Uterus (tissue), 2 donors: ENCODE results near the gene STX18.

ENCODE experiments used
- POLR2A ChIP-seq, 2 donors: fragments of 450-650 bp; IDR thresholded peaks; one replicate each; pipeline ENCODE4 v1.6.1; 2016; ENCODE audit warnings: antibody characterized with exemption in 2 of 2, mild to moderate bottlenecking in 1 of 2, moderate library complexity in 1 of 2
- TF ChIP-seq, protein P1 (sequence below), 4 experiments: fragments of 200-600 bp in 2 of 4; fragments of 450-650 bp in 2 of 4; sonication (generic) in 2 of 4; IDR thresholded peaks; one replicate each; pipeline ENCODE4 v1.5.1; 2016 to 2019; ENCODE audit warnings: antibody characterized with exemption in 4 of 4, mild to moderate bottlenecking in 2 of 4, moderate library complexity in 1 of 4

DNA sequence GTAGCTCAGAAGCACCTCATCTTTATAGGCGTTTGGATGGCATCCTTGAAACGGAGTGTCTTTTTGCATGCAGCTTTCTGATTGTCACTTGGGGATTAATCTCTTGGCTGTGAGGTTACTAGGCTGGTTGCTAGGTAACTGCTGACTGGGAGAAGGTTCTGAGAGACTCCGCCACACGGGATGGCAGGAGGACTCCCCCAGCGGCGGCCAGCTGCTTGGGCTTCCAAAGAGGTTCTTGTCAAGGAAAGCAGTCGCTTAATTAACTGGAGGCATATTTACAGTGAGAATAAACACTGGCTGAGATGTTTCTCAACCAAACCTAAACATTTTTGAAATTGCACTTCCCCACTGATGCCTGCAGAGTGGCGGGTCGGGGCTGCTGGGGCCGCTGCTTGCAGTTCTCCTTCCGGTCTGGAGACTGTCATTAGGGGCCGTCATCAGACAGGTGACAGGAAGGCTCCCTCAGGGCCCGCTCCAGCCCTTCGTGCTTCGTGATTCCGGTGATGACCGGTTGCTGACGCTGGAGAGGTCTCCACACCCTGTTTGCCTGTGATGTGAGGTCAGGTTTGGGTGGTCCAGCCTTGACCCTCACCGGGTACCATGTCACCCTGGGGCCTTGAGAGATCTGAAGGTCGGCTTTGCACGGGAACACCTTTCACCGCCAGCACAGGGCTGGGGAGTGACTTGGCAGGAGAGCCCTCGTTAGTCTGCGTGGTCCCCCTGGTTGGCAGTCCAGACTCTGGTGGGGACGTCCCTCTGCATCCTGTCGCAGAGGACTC, 145.8 kb downstream of the STX18 start:
- TF ChIP-seq, protein P1, sequence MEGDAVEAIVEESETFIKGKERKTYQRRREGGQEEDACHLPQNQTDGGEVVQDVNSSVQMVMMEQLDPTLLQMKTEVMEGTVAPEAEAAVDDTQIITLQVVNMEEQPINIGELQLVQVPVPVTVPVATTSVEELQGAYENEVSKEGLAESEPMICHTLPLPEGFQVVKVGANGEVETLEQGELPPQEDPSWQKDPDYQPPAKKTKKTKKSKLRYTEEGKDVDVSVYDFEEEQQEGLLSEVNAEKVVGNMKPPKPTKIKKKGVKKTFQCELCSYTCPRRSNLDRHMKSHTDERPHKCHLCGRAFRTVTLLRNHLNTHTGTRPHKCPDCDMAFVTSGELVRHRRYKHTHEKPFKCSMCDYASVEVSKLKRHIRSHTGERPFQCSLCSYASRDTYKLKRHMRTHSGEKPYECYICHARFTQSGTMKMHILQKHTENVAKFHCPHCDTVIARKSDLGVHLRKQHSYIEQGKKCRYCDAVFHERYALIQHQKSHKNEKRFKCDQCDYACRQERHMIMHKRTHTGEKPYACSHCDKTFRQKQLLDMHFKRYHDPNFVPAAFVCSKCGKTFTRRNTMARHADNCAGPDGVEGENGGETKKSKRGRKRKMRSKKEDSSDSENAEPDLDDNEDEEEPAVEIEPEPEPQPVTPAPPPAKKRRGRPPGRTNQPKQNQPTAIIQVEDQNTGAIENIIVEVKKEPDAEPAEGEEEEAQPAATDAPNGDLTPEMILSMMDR (IDR thresholded peaks at IDR 0.05) = no peak
- no peak for TF ChIP-seq POLR2A (IDR thresholded peaks at IDR 0.05)
